ENCODE data around the gene TEKT2. TPM values are rescaled to one million over a fixed set of nuclear protein-coding genes. Genes with fewer than 3 reads are reported as not detected.

Gene TEKT2
- total RNA-seq, 1 experiment from 2014 or later, result 0.20 TPM

GRCh38 chr1:36111151-36111550 lies 27.3 kb downstream of the TEKT2 start:
- Histone ChIP-seq H2AFZ (ENCODE audit: low read length) (no peak overlapping the region), H4K91ac (ENCODE audit: insufficient read length, low read depth, low read length) (no peak overlapping the region), H3K79me1 (ENCODE audit: insufficient read depth, low read depth, low read length, poor library complexity, severe bottlenecking) (no peaks in the 10 kb centered on the region), H3K4me2 (ENCODE audit: insufficient read depth, insufficient read length, low read length) (no peak overlapping the region), H2BK20ac (ENCODE audit: low read depth, low read length, poor library complexity, severe bottlenecking) (no peak overlapping the region), H3K4ac (ENCODE audit: low read depth, low read length) (no peak overlapping the region), H3T11ph (ENCODE audit: low read length) (no peak overlapping the region), H3K79me2 (ENCODE audit: insufficient read depth, low read length) (no peaks in the 10 kb centered on the region), H2BK12ac (ENCODE audit: insufficient read length, low read depth, low read length) (no peak overlapping the region), H3K27ac (ENCODE audit: insufficient read length, low read depth, low read length) (no peak overlapping the region), H4K5ac (ENCODE audit: insufficient read length, low read depth, low read length) (no peak overlapping the region), H2BK5ac (ENCODE audit: insufficient read length, low read length) (no peak overlapping the region), H3K56ac (ENCODE audit: insufficient read length, low read depth, low read length) (no peak overlapping the region), H3K9me3 (ENCODE audit: control insufficient read depth, low read depth, low read length) (no peaks in the 10 kb centered on the region), H3K27me3 (ENCODE audit: insufficient read depth, low read length) (no peaks in the 10 kb centered on the region), H4K8ac (replicated peaks; ENCODE audit: insufficient read length, low read depth, low read length) (no peak overlapping the region), H3K14ac (ENCODE audit: insufficient read depth, low read length) (no peak overlapping the region), H3K23me2 (ENCODE audit: insufficient read length, low read depth, low read length, poor library complexity, severe bottlenecking) (no peaks in the 10 kb centered on the region), H3K18ac (ENCODE audit: insufficient read length, low read depth, low read length) (no peak overlapping the region), H3K23ac (ENCODE audit: insufficient read length, low read depth, low read length) (no peak overlapping the region), H2BK15ac (ENCODE audit: low read depth, low read length) (no peak overlapping the region), H2AK5ac (ENCODE audit: insufficient read length, low read length) (no peak overlapping the region), H3K9ac (ENCODE audit: extremely low read depth, insufficient read length, low read length) (no peak overlapping the region), H2BK120ac (ENCODE audit: low read depth, low read length, poor library complexity, severe bottlenecking) (no peak overlapping the region), H4K20me1 (ENCODE audit: control insufficient read depth, insufficient read depth, insufficient read length) (no peaks in the 10 kb centered on the region), H3K4me1 (ENCODE audit: insufficient read depth, low read length) (no peaks in the 10 kb centered on the region)
- TF ChIP-seq, protein P1, sequence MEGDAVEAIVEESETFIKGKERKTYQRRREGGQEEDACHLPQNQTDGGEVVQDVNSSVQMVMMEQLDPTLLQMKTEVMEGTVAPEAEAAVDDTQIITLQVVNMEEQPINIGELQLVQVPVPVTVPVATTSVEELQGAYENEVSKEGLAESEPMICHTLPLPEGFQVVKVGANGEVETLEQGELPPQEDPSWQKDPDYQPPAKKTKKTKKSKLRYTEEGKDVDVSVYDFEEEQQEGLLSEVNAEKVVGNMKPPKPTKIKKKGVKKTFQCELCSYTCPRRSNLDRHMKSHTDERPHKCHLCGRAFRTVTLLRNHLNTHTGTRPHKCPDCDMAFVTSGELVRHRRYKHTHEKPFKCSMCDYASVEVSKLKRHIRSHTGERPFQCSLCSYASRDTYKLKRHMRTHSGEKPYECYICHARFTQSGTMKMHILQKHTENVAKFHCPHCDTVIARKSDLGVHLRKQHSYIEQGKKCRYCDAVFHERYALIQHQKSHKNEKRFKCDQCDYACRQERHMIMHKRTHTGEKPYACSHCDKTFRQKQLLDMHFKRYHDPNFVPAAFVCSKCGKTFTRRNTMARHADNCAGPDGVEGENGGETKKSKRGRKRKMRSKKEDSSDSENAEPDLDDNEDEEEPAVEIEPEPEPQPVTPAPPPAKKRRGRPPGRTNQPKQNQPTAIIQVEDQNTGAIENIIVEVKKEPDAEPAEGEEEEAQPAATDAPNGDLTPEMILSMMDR (conservative IDR thresholded peaks at IDR 0.05), result no peak
- no peak for DNase-seq
- Mint-ChIP-seq H3K4me1 (peaks cover 0 to 15% of the 10 kb centered on the region in 2 experiments; a peak in 3 of 4 replicates), H3K4me3 (no peak overlapping the region), H3K27ac (no peak overlapping the region), H3K36me3 (ENCODE audit: insufficient read depth in 1 of 3, low read depth in 3 of 3) (no peaks in the 10 kb centered on the region), H3K9me3 (no peaks in the 10 kb centered on the region), H3K27me3 (ENCODE audit: low read depth) (no peaks in the 10 kb centered on the region; the same call in none of the 2 replicates)
- WGBS (ENCODE audit: extremely low coverage, insufficient read length, low lambda C conversion rate), result no CpG with 5 or more reads among the region's 4 CpGs

All from H9 (cell line).